Small intestine (tissue), 7 donors: Measurements from ENCODE around the gene P2RX7. TPM values are rescaled to one million over a fixed set of nuclear protein-coding genes. Genes with fewer than 3 reads are reported as not detected.

Experiments used
- DNase-seq, 2 donors: peaks; one replicate each; pipeline versions ENCODE4 v3.0.0 to v3.0.0-alpha.2; 2013
- FAIRE-seq: peaks from 2 replicates; lab custom pipeline; 2012; peaks lifted over from hg19 to GRCh38; lab: Jason Lieb, UNC
- H3K27ac ChIP-seq, 3 donors: one replicate each; pipeline ENCODE4 v1.5.1; 2013; ENCODE audit warnings: low read length in 2 of 3, mild to moderate bottlenecking in 2 of 3, control low read depth in 1 of 3, inconsistent platforms in 1 of 3, low read depth in 1 of 3, moderate library complexity in 1 of 3
- H3K27me3 ChIP-seq, 3 donors: one replicate each; pipeline ENCODE4 v1.6.1; 2013; ENCODE audit warnings: low read length in 3 of 3, inconsistent platforms in 1 of 3; ENCODE audit not compliant: control insufficient read depth in 3 of 3, insufficient read depth in 3 of 3
- H3K36me3 ChIP-seq, 3 donors: one replicate each; pipeline ENCODE4 v1.6.1; 2013; ENCODE audit warnings: low read length in 3 of 3, inconsistent platforms in 1 of 3, low read depth in 1 of 3, mild to moderate bottlenecking in 1 of 3, moderate library complexity in 1 of 3; ENCODE audit not compliant: control insufficient read depth in 3 of 3, insufficient read depth in 2 of 3
- H3K4me1 ChIP-seq, 3 donors: one replicate each; pipeline ENCODE4 v1.6.1; 2013; ENCODE audit warnings: low read length in 2 of 3, inconsistent platforms in 1 of 3, low read depth in 1 of 3, mild to moderate bottlenecking in 1 of 3, moderate library complexity in 1 of 3; ENCODE audit not compliant: control insufficient read depth in 3 of 3, insufficient read depth in 2 of 3
- H3K4me3 ChIP-seq, 3 donors: one replicate each; pipeline ENCODE4 v1.5.1; 2013; ENCODE audit warnings: low read length in 3 of 3, control low read depth in 1 of 3, inconsistent platforms in 1 of 3, low read depth in 1 of 3, mild to moderate bottlenecking in 1 of 3, moderate library complexity in 1 of 3
- H3K9me3 ChIP-seq, 2 donors: one replicate each; pipeline ENCODE4 v1.6.1; 2013; ENCODE audit warnings: low read depth in 1 of 2, low read length in 1 of 2; ENCODE audit not compliant: control insufficient read depth in 2 of 2, insufficient read depth in 1 of 2
- WGBS, 3 donors: extraction: QIAGEN DNeasy Blood & Tissue Kit; methylation state at CpG; one replicate each; pipeline ENCODE4 v1.1.7; 2013; 5-methylcytosine and 5-hydroxymethylcytosine counted together
- polyA plus RNA-seq, 4 donors: library from polyadenylated mRNA; stranded (reverse) in 3 of 4; unstranded in 1 of 4; fragments of 200-250 nt in 3 of 4; fragments of 120-200 nt in 1 of 4; gene quantifications; one replicate each; pipeline versions ENCODE4 v1.2.1 to v1.2.3, GENCODE V29; 2013
- donor health status: healthy with polysubstance abuse.
- donor health status: control.
- donor health status: control.
- donor health status: Bipolar disorder and iron deficiency.
- donor health status: healthy.

P2RX7 gene
- polyA plus RNA-seq, 4 donors: 0.27 to 0.66 (median 0.62) TPM; not detected in 1

GRCh38 chr12:121123488-121123887 lies 9.2 kb upstream of the P2RX7 start:
- no peaks in the 10 kb centered on the region for H3K36me3 ChIP-seq
- FAIRE-seq: no peak
- 83 to 93% (median 88%) methylated on average over 2 of the region's 2 CpGs for WGBS, 3 donors
- no peak overlapping the region for H3K27ac ChIP-seq
- H3K9me3 ChIP-seq: no peaks in the 10 kb centered on the region
- no peaks in the 10 kb centered on the region for H3K4me1 ChIP-seq
- H3K27me3 ChIP-seq: peaks cover 0 to 10% (median 2%) of the 10 kb centered on the region in 3 donors
- DNase-seq: no peak
- no peak overlapping the region for H3K4me3 ChIP-seq

GRCh38 chr12:121124402-121125109 lies 8.1 kb upstream of the P2RX7 start:
- Histone ChIP-seq H3K9me3 (no peaks in the 10 kb centered on the region), H3K4me1 (no peaks in the 10 kb centered on the region), H3K36me3 (no peaks in the 10 kb centered on the region), H3K4me3 (no peak overlapping the region), H3K27ac (no peak overlapping the region), H3K27me3 (peaks cover 0 to 7% (median 1%) of the 10 kb centered on the region in 3 donors)
- WGBS, 3 donors: 65 to 74% (median 72%) methylated on average over 4 of the region's 4 CpGs
- DNase-seq (peak; percentile 43 to 82), FAIRE-seq (no peak)

GRCh38 chr12:121127501-121127900 lies 5.2 kb upstream of the P2RX7 start:
- peaks cover 0 to 4% (median 0%) of the 10 kb centered on the region in 3 donors for H3K4me1 ChIP-seq
- DNase-seq: no peak
- no peak overlapping the region for H3K4me3 ChIP-seq
- 69 to 74% (median 69%) methylated on average over 3 of the region's 3 CpGs for WGBS, 3 donors
- no peaks in the 10 kb centered on the region for H3K9me3 ChIP-seq
- no peaks in the 10 kb centered on the region for H3K36me3 ChIP-seq
- H3K27me3 ChIP-seq: no peaks in the 10 kb centered on the region
- FAIRE-seq: no peak
- H3K27ac ChIP-seq: no peak overlapping the region

- Histone ChIP-seq H3K9me3 (no peaks in the 10 kb centered on the region), H3K36me3 (no peaks in the 10 kb centered on the region), H3K27ac (peak overlapping the region; percentile 13 to 82 (median 46)), H3K4me3 (no peak overlapping the region), H3K27me3 (peaks cover 0 to 4% (median 0%) of the 10 kb centered on the region in 3 donors), H3K4me1 (peaks cover 0 to 12% (median 3%) of the 10 kb centered on the region in 3 donors)
- no peak for FAIRE-seq
- 16 to 29% (median 17%) methylated on average over 11 of the region's 11 CpGs for WGBS, 3 donors
- DNase-seq: peak; percentile 28 to 73
Observed at GRCh38 chr12:121128908-121129810, 3.5 kb upstream of the P2RX7 start.

- no peak for FAIRE-seq
- peak overlapping the region; percentile 13 to 79 (median 34) for H3K27ac ChIP-seq
- H3K9me3 ChIP-seq: no peaks in the 10 kb centered on the region
- no peaks in the 10 kb centered on the region for H3K36me3 ChIP-seq
- 86 to 93% (median 93%) methylated on average over 4 of the region's 4 CpGs for WGBS, 3 donors
- DNase-seq: no peak
- peaks cover 0 to 4% (median 0%) of the 10 kb centered on the region in 3 donors for H3K27me3 ChIP-seq
- no peak overlapping the region for H3K4me3 ChIP-seq
- peaks cover 0 to 12% (median 3%) of the 10 kb centered on the region in 3 donors for H3K4me1 ChIP-seq
Observed at GRCh38 chr12:121129811-121130147, 2.9 kb upstream of the P2RX7 start.

GRCh38 chr12:121130866-121131373 lies 1.8 kb upstream of the P2RX7 start:
- 74 to 85% (median 79%) methylated on average over 6 of the region's 6 CpGs for WGBS, 3 donors
- peaks cover 0 to 4% (median 0%) of the 10 kb centered on the region in 3 donors for H3K27me3 ChIP-seq
- no peak for DNase-seq
- H3K36me3 ChIP-seq: no peaks in the 10 kb centered on the region
- FAIRE-seq: no peak
- H3K9me3 ChIP-seq: no peaks in the 10 kb centered on the region
- H3K27ac ChIP-seq: no peak overlapping the region
- no peak overlapping the region for H3K4me3 ChIP-seq
- H3K4me1 ChIP-seq: peaks cover 0 to 12% (median 3%) of the 10 kb centered on the region in 3 donors

GRCh38 chr12:121131941-121132341 lies 735 bp upstream of the P2RX7 start:
- Histone ChIP-seq H3K4me3 (no peak overlapping the region), H3K27ac (peak overlapping the region in 1 of 3 donors; percentile 36), H3K4me1 (peaks cover 0 to 12% (median 3%) of the 10 kb centered on the region in 3 donors), H3K36me3 (no peaks in the 10 kb centered on the region), H3K9me3 (no peaks in the 10 kb centered on the region), H3K27me3 (peaks cover 0 to 4% (median 0%) of the 10 kb centered on the region in 3 donors)
- 27 to 65% (median 48%) methylated on average over 4 of the region's 4 CpGs for WGBS, 3 donors
- no peak for FAIRE-seq
- DNase-seq: no peak

- H3K9me3 ChIP-seq: no peaks in the 10 kb centered on the region
- no peak overlapping the region for H3K4me3 ChIP-seq
- peaks cover 0 to 4% (median 0%) of the 10 kb centered on the region in 3 donors for H3K27me3 ChIP-seq
- DNase-seq (no peak), FAIRE-seq (no peak)
- no peaks in the 10 kb centered on the region for H3K36me3 ChIP-seq
- WGBS, 3 donors: 84 to 93% (median 92%) methylated on average over 7 of the region's 7 CpGs
- no peak overlapping the region for H3K27ac ChIP-seq
- peaks cover 0 to 12% (median 3%) of the 10 kb centered on the region in 3 donors for H3K4me1 ChIP-seq
Observed at GRCh38 chr12:121133838-121134237, 1.2 kb downstream of the P2RX7 start.
